Esophagus muscularis mucosa (tissue), 3 donors: ENCODE results near the gene POLRMT.

Experiments
- CTCF ChIP-seq, 3 experiments: fragments of 200-600 bp in 2 of 3; fragments of 450-650 bp in 1 of 3; sonication (generic) in 2 of 3; IDR thresholded peaks; one replicate each; pipeline ENCODE4 v1.5.1; 2017 to 2019; ENCODE audit warnings: antibody characterized with exemption in 3 of 3, mild to moderate bottlenecking in 2 of 3, moderate library complexity in 1 of 3
- EP300 ChIP-seq: sonication (generic); formaldehyde crosslinking; IDR thresholded peaks from one replicate; pipeline ENCODE4 v1.6.1; 2017; ENCODE audit warnings: antibody characterized with exemption

DNA sequence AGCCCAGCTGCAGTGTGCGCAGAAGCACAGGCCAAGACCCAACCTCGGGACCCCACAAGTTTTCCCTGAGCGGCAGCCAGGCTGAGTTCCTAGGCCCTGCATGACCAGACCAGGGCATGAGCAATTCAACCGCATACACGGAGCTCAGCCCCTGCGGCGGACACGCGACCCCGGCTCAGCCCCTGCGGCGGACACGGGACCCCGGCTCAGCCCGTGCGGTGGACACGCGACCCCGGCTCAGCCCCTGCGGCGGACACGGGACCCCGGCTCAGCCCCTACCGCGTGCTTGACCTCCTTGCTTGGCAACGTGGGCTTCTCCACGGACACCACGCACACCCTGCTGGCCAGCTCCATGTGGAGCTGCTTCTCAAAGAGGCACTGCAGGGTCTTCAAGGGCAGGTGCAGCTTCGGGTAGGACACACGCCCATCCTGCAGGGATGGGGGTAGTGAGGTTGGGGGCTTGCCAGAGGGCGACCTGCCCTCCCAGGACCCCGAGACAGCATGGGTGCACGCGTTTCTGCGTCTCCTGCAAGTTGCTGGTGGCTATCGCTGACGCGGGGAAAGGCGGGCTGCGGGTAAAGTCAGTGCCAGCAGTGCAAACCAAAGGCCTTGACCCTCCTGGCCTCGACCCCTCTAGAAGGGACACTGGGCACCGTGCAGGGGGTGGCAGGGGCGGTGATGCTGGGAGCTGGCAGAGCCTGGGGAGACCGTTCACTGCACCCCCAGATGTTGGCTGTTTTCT is 10.0 kb downstream of the POLRMT start:
- TF ChIP-seq CTCF (IDR thresholded peaks at IDR 0.05) (no peak), EP300 (no peak)
